GM19043 (cell line): Measurements from ENCODE around the gene NXPH1.

Experiments
- ATAC-seq: cut with Tn5 transposase; IDR thresholded peaks from one replicate; pipeline ENCODE4 v1.9.1; 2021; ENCODE audit warnings: low read depth; ENCODE audit not compliant: unreplicated experiment

NXPH1 gene

GRCh38 chr7:8585591-8585990 is 152.2 kb downstream of the NXPH1 start:
- no peak for ATAC-seq

GRCh38 chr7:8590225-8590624 is 156.8 kb downstream of the NXPH1 start:
- no peak for ATAC-seq

- ATAC-seq = no peak
Observed at GRCh38 chr7:8590791-8591190, 157.4 kb downstream of the NXPH1 start.

GRCh38 chr7:8591289-8591688 is 157.9 kb downstream of the NXPH1 start:
- no peak for ATAC-seq

- no peak for ATAC-seq
Observed at GRCh38 chr7:8592167-8592566, 158.8 kb downstream of the NXPH1 start.

GRCh38 chr7:8594115-8594514 is 160.7 kb downstream of the NXPH1 start:
- ATAC-seq = no peak

- no peak for ATAC-seq
Observed at GRCh38 chr7:8597565-8597964, 164.2 kb downstream of the NXPH1 start.

GRCh38 chr7:8601121-8601520 is 167.7 kb downstream of the NXPH1 start:
- no peak for ATAC-seq

GRCh38 chr7:8605221-8605620 is 171.8 kb downstream of the NXPH1 start:
- no peak for ATAC-seq

GRCh38 chr7:8612584-8612983 is 179.2 kb downstream of the NXPH1 start:
- no peak for ATAC-seq

- no peak for ATAC-seq
Observed at GRCh38 chr7:8613191-8613590, 179.8 kb downstream of the NXPH1 start.

- no peak for ATAC-seq
Observed at GRCh38 chr7:8615019-8615418, 181.6 kb downstream of the NXPH1 start.

GRCh38 chr7:8618441-8619070 is 185.1 kb downstream of the NXPH1 start:
- no peak for ATAC-seq

- no peak for ATAC-seq
Observed at GRCh38 chr7:8620169-8620568, 186.8 kb downstream of the NXPH1 start.

GRCh38 chr7:8625612-8626011 is 192.2 kb downstream of the NXPH1 start:
- ATAC-seq = no peak

GRCh38 chr7:8627325-8627724 is 193.9 kb downstream of the NXPH1 start:
- ATAC-seq = no peak

- ATAC-seq = no peak
Observed at GRCh38 chr7:8628656-8629055, 195.2 kb downstream of the NXPH1 start.

GRCh38 chr7:8629504-8629903 is 196.1 kb downstream of the NXPH1 start:
- no peak for ATAC-seq

- ATAC-seq = no peak
Observed at GRCh38 chr7:8637322-8637721, 203.9 kb downstream of the NXPH1 start.

GRCh38 chr7:8638076-8638475 is 204.7 kb downstream of the NXPH1 start:
- no peak for ATAC-seq

GRCh38 chr7:8639668-8640067 is 206.3 kb downstream of the NXPH1 start:
- ATAC-seq = no peak

GRCh38 chr7:8640671-8641070 is 207.3 kb downstream of the NXPH1 start:
- ATAC-seq = no peak
